ENCODE measurements around the gene PSG6.
"Not testable (repeated sequence)": the region's sequence is repeated elsewhere in the genome, so short reads cannot be mapped to it uniquely, and the experiment has no call there.

PSG6 gene

DNA sequence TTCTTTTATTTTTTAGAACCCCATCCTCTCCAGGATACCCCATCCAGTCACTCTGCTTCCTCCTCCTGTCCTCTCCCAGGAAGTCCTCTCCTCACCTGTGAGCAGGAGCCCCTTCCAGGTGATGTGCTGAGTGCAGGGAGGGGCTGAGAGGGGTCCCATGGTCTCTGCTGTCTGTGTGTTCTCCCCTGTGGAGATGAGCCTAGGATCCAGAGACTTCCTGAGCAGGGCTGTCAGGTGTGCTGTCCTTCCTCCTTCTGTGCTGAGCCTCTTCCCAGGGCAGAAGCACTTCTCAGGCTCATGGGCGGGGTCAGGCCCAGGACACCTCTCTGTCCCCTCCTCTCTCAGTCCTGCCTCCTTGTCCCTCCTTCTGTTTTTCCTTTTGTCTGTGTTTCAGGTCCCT is at the start of gene PSG6:
TSS of gene PSG6 (minus strand) at position 261 of the 400 bp plus-strand sequence. CDS start at position 159, 102 bp downstream.
- DNase-seq (ENCODE audit: low read depth, low spot score) = not testable (repeated sequence)

DNA sequence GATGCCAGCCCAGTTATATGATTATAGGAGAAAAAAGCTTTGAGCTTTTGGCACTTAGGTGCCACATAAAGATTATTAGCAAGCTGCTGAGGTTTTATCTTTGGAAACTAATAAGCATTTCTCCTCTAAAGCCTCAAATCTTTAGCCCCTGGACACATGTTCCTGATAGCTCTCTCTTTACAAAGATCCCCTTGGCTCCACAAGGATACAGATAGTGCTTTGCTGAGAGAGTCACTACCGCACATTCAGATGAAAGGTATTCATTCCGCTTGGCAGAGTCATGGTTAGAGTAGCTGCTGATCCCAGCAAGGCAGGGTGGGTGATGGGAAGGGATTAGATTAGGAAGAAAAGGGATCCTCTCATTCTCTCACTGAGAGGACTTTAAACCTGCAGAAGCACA is 47.5 kb upstream of the PSG6 start:
- peak; percentile 54 for DNase-seq (ENCODE audit: low read depth, low spot score)

DNA sequence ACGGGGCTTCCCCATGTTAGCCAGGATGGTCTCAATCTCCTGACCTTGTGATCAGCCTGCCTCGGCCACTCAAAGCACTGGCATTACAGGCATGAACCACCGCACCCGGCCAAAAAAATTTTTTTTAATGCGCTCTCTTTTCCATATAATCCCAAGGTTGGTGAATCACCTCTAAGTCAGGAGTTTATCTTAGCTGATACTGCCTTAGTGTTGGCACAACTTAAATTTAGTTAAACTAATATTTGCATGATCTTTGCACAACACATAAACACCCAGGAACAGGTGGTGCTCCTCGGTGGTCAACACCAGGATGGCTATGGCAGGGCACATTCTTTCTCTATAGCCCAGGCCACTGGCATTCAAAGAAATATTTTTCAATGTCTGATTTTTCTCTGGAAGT is 43.4 kb upstream of the PSG6 start:
- DNase-seq (ENCODE audit: low read depth, low spot score) = no peak

DNA sequence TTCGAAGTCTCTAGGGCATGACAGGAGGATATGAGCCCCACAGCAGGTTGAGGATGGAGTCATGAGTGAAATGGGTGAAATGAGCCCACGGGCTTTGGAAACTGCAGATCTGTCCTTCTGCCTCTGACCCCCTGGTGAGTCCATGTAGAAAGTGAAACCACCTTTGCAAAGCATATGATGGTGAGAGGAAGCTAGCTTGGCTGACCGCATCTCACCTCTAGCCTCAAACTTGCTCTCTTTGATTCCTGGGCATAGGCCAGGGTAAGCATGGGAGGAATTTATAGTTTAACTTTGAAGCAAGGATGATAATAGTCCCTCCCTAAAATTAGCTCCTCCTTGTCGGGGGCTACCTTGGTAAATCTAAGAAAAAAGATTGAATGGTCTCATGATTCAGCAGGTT is 34.4 kb upstream of the PSG6 start:
- not testable (repeated sequence) for DNase-seq (ENCODE audit: low read depth, low spot score)

DNA sequence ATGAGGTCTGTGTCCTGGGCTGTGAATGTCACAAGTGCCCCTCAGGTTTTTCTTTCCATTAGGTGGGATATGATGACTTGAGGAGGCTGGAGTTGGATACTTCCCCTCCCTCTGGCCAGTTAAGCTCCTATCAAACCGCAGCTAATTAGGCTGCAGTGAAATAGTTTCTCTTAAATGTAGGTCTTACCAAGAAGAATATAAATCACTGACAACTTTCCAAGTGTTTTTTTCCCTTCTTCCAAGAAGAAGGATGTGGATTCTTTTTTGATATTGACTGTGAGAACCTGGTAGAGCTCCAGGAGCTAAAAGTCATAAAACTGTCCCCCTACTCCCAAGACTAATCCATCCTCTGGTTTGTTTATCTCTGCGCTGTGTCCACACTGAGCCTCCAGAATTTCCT is 33.8 kb upstream of the PSG6 start:
- DNase-seq (ENCODE audit: low read depth, low spot score) = not testable (repeated sequence)

DNA sequence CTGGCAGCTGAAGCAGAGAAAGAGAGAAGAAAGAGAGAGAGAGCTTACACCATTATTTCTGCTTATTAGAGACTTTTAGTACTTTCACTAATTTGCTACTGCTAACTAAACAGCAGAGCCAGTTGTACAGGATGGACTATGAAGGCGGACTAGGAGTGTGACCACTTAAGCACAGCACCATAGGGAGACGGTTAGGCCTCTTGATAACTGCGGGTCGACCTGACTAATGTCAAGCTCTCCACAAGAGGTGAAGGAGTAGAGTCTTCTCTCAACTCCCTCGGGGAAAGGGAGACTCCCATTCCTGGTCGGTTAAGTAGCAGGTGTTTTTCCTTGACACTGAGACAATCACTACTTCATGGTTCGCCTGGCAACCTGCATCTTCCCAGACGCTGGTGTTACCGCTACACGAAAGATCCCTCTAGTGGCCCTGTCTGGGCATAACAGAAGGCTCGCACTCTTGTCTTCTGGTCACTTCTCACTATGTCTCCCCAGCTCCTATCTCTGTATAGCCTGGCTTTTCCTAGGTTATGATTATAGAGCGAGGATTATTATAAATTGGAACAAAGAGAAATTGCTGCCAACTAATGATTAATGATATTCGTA is 24.6 kb upstream of the PSG6 start:
- peak; percentile 7 for DNase-seq (ENCODE audit: low read depth, low spot score)

DNA sequence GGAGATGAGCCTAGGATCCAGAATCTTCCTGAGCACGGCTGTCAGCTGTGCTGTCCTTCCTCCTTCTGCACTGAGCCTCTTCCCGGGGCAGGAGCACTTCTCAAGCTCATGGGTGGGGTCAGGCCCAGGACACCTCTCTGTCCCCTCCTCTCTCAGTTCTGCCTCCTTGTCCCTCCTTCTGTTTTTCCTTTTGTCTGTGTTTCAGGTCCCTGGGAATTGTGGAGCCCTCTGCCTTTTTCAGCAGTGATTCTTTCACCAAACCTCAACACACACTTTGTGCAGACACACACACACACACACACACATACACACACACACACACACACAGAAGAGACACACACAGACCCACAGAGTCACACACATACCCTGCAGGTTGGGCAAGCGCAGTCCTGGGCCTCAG is 19.4 kb upstream of the PSG6 start, which contains the start of gene PSG7:
TSS of gene PSG7 (minus strand) at position 101 of the 400 bp plus-strand sequence. CDS start 131 bp downstream, outside the sequence.
- DNase-seq (ENCODE audit: low read depth, low spot score) = not testable (repeated sequence)

DNA sequence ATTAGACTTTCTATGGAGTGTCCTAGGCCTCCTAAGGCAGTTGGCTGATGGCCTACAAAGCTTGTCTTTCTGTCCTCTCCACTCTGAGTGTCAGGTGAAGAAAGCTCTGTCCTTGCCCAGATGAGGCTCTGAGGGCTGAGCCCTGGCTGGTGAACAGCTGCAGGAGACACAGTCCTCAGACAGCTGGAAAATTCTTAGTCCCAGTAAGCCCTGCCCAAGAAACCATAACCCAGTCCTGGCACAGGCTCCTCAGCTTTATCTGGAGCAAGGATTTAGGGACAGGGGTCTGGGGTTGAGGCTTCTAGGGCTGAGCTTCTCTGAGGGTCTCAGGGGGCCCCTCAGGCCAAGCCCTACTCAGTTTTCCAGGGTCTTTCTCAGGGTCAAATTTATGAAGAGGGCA is 17.0 kb upstream of the PSG6 start:
- DNase-seq (ENCODE audit: low read depth, low spot score) = not testable (repeated sequence)

DNA sequence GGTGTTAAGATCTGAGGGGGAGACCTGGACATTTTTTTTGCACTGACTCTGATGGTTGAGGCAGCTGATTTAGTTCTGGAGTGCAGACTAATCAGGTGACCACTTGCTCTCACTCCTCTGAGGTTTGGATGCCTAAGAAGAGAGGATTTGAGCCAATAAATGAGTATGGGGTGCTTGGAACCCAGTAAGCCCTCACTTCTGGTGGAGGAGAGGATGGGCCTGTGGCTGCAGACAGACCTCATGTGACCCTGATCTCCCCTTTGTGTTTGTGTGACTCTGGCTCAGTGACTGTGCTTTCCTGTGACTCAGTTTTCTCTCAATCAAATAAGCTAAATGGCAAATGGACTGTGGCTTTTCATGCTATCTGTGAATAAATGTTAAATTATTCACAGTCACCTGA is 16.5 kb upstream of the PSG6 start:
- DNase-seq (ENCODE audit: low read depth, low spot score) = peak; percentile 20

DNA sequence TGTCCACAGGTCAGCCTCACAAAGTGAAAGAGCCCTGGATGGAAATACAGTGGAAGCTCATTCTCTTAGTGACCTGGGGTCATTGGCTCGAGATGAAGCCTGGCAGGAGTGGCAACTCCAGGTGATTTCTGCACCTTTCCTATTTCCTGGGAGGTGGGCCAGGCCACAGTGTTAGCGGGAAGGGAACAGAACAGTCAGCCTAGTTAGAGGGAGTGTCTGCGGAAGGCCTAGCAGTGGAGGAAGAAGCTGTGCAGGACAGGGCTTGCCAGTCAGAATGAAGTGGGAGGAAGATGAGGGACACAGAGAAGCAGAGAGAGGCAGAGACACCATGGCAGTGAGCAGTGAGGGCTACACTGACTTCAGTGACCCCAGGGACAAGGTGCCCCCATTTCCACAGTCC is 15.7 kb upstream of the PSG6 start:
- DNase-seq (ENCODE audit: low read depth, low spot score) = not testable (repeated sequence)

DNA sequence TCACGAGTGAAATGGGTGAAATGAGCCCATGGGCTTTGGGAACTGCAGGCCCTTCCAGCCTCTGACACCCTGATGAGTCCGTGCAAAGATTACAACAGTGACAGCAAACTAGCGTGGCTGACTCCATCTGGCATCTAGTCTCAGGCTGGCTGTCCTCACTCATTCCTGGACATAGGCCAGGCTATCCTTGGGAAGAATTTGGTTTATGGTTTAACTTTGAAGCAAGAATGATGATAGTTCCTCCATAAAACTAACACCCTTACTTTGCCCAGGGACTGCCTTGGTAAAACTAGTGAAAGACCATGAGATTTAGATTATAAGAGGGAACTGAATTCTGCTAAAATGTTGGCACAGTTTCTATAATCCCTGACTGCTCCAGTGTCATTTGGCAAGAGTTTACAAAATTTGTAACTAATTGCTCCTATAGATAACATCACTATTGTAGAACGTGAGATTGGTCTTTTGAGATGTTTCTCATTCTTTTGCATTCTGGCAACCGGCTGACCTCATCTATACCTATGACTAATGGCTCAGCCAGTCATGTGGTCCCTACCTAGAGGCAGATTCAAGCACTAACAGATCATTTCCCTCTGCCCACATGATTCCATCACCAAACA is 14.9 kb upstream of the PSG6 start:
- DNase-seq (ENCODE audit: low read depth, low spot score) = peak; percentile 81

DNA sequence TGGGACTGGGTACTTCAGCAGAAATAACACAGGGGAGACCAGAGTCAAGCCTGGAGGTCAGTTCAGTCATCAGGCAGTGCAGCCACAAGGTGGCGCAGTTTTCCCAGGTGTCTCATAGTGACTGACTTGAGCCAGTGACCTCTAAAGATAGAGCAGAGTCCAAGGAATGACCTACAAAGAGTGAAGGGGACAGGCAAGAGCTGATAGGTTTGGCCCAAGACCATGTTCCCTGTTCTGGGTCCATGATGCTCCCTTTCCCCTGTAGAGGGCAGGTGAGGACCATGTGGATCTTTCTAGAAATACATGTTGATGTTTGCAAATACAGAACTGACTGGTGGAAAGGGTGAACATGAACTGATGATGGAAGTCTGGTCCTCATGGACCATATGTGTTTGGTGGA is 12.5 kb upstream of the PSG6 start:
- peak; percentile 49 for DNase-seq (ENCODE audit: low read depth, low spot score)

DNA sequence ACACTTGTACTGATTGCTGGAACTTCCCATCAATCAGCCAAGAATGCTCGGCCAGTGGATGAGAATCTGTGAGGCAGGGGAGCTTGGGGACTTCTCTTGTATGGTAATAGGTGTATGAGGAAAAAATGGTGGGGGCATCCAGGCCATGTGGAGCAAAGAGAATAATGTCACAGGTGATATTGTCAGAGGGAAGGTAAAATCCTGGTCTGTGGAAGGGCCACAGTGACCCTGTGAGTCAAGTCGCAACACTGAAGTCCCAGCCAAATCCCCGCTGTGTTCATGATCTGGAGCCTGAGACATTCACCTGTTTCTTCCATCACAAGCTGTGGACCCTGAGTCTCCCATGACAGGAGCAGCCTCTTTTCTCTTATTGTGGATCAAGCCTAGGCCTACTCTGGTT is 11.2 kb upstream of the PSG6 start:
- DNase-seq (ENCODE audit: low read depth, low spot score) = no peak

DNA sequence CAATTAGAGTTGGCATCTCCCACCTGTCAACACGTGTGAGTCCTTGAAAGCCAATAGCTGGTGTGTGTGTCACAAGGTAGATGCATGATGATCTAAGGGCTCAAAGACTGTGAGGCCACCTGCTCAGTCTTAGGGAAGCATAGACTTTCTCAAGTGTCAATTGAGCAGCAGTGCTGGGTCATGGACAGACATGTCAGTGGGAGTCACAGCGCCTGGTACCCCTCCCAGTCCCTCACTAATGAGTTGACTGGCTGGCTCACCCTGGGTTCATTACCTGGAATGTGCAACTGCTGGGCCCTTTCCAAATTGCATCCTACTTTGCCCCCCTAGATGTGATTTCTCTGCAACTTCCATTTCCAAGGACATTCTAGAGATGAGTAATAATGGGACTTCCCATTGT is 9.1 kb upstream of the PSG6 start:
- DNase-seq (ENCODE audit: low read depth, low spot score) = no peak

DNA sequence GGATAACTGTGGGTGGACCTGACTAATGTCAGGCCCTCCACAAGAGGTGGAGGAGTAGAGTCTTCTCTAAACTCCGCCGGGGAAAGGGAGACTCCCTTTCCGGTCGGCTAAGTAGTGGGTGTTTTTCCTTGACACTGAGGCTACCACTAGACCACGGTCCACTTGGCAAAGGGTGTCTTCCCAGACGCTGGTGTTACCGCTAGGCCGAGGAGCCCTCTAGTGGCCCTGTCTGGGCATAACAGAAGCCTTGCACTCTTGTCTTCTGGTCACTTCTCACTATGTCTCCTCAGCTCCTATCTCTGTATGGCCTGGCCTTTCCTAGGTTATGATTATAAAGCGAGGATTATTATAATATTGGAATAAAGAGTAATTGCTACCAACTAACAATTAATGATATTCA is 5.4 kb upstream of the PSG6 start:
- peak; percentile 62 for DNase-seq (ENCODE audit: low read depth, low spot score)

DNA sequence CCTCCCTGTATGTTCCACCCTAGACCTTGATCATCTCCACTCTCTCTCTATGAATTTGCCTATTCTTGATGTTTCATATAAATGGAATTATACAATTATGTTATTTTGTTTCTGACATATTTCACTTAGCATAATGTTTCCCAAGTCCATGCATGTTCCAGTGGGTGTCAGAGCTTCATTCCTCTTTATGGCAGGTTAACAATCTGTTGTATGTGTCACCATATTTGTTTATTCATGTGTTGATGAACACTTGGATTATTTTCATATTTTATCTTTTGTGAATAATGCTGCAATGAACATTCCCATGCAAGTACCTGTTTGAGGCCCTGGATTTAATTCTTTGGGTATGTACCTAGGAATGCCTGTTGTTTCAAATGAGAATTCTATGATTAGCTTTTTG is 3.3 kb upstream of the PSG6 start:
- DNase-seq (ENCODE audit: low read depth, low spot score) = not testable (repeated sequence)

DNA sequence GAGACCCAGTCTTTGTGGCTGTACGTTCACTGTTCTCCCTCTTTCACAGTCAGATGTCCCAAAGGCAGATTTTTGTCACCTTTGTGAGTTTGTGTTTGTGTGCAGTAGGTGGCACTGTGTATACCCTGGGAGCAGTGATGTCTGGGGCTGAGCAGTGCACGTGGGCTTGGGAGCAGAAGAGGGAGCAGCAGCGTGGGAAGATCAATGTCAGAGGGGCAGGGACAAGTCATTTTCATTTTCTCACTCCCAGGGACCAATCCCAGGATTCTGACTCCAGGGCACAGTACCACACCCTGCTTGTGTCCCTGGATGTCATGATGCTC is 2.0 kb upstream of the PSG6 start:
- DNase-seq (ENCODE audit: low read depth, low spot score) = no peak

DNA sequence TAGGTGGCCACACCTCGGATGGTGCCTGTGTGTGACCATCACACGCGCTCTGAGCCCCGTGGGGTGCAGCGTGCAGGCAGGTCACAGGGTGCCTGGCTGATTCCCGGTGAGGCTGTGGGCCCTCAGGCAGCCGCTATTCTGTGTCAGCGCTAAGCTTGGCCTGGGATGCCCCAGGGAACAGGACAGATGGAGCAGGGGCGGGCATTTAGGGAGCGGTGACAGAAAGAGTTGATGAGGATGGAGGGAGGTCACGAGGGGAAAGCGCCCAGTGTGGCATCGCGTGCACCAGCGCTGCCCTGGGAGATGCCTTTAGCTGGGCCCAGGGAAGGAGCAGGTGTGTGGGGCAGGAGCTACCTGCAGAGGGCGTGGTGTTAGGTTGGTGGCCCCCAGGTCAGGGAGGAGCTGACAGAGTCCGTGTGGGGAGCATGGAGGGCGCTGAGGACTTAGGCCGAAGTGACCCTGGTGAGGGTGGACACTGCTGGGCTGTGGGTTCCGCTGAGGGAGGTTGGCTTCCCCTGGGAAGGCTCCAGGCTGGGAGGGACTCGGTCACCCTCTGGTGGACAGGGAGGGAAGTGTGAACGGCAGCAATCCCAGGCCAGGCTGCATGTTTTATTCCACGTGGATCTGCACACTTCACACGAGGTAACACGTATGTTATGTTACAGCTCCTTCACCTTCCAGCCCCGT is 1.5 kb upstream of the PSG6 start:
- not testable (repeated sequence) for DNase-seq (ENCODE audit: low read depth, low spot score)

DNA sequence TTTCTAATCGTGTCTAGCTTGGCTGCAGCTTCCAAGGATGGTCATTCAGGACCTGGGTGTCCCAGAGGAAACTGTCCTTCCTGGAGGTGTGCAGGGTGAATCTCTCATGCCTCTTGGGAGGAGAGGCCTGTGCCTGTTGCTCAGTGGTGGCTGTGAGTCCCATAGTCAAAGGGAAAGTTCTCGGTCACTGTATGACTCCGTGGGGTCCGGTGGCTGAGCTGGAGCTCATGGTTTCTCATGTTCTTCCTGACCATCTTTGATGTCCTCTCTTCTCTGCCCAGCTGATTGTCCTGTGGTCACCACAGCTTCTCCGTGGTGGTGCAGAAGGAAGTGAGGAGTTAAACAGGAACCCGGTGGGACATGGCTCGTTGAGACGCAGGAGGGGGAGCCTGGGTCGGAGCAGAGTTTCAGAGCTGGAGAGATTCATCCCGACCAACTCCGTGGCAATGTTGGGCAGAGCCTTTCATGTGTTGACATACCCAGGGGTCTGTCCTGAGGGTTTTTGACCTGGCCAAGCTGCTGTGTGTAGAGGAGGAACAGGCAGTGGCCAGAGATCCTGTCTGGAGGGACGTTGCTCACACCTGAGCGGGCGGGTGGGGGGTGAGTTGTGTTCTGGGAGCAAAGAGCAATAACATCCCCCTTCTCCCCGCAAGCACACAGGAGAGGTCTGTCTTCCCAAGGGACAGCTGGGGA is 829 bp upstream of the PSG6 start:
- DNase-seq (ENCODE audit: low read depth, low spot score) = not testable (repeated sequence)

DNA sequence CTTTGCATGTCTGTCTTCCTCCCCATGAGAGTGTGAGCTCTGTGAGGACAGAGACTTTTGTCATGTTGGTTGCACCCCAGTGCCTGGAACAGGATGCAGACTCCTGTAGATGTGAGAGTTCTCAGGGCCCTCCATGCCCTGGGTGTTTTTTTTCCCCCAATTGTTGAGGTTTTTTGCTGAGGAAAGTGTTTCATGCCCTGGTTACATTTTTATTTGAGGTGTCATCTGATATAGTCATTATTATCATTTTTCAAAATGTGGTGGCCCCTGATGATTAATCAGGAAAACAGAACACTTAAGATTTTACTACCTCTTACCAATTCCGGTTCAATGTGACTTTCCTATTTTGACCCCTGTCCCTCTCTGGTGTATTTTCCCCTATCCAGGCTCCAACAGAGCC is 763 bp downstream of the PSG6 start:
- not testable (repeated sequence) for DNase-seq (ENCODE audit: low read depth, low spot score)

DNA sequence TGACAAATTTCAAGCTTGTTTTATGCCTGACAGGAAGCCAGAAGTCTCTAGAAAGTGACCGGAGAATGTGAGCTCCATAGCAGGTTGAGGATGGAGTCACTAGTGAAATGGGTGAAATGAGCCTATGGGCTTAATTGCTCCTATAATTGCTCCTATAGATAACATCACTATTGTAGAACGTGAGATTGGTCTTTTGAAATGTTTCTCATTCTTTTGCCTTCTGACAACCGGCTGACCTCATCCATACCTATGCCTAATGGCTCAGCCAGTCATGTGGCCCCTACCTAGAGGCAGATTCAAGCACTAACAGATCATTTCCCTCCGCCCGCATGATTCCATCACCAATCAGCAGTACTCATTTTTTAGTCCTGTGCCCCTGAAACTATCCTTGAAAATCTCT is 4.2 kb downstream of the PSG6 start:
- not testable (repeated sequence) for DNase-seq (ENCODE audit: low read depth, low spot score)

DNA sequence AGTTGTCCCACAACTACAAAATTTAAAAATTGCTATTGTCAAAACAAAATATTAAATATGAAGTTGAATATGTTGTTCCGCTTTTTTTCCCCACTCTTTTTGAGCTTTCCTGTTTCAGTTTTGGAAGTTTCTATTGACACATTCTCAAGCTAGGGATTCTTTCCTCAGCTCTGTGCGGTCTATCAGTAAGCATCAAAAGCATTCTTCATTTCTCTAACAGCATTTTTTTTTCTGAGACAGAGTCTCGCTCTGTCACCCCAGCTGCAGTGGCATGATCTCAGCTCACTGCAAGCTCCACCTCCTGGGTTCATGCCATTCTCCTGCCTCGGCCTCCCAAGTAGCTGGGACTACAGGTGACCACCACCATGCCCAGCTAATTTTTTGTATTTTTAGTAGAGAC is 4.8 kb downstream of the PSG6 start:
- DNase-seq (ENCODE audit: low read depth, low spot score) = not testable (repeated sequence)
